NCI-H1694 treated with DMSO at 0.1 percent for 48 hours (cell line): ENCODE results near the gene ZNF148.

Experiments used
- DNase-seq: peaks from one replicate; lab custom pipeline; 2025; lab: John Stamatoyannopoulos, UW

Gene ZNF148

GRCh38 chr3:125189378-125190165, 185.6 kb downstream of the ZNF148 start:
- no peak for DNase-seq

DNA sequence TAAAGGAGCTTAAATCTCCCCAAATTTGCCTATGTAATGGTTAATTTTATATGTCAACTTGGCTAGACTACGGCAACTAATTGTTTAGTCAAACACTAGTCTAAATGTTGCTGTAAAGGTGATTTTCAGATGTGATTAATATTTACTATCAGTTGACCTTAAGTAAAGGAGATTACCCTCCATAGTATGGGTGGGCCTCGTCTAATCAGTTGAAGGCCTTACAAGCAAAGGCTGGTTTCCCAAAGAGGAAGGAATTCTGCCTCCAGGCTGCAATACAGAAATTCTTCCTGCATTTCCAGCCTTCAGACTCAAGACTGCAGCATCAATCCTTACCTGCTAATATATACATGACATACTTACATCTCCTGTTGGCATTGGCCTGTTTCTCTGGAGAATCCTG, 186.2 kb downstream of the ZNF148 start:
- DNase-seq = no peak

DNA sequence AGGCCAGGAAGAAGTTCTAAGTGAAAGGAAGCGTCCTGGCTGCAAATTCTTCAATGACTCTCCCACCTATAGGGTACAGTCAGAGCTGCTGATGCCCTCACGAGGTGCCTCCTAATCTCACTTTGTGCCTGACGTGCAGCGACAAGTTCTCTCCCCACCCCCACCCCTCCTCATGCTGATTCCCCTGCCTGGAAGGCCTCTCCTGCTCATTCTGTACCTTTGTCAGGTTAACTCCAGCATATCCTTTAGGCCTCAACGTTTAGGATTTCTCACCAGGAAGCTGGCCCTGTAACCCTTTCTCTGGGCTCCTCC, 187.6 kb downstream of the ZNF148 start:
- DNase-seq = no peak

DNA sequence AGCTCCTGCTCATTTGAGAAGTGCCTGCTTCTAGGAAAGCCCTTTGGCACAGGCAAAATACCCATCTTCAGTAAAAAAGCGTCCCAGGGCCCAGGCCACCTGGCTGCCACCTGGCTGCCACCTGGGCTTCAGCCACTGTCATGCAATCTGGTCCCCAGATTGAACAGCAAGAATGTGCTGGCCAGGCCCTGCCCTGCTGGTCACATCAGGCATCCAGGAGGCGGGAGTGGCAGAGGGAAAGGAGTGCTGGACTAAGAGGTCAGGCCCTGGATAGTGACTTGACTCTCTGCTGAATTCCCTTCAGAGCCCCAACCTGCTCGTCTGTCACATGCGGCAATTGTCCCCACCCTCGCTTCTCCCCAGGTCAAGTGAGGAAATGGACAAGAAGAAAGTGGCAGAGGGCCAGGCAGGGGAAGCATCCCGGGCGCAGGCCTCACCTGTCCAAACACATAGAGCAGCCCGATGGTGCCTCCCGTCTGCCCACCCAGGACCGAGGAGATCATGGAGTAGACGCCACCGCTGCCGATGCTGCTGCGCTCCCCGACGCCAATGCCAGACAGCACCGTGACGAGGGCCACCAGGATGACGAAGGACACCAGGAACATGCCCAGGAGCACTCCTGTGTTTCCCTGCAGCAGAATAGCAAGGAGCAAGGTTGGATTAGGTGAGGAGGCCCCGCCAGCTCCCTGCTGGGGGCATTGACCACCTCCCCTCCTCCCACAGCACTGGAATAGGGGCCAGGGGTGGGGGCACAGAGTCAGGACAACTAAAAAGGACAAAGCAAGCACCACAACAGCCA, 188.1 kb downstream of the ZNF148 start:
- no peak for DNase-seq

DNA sequence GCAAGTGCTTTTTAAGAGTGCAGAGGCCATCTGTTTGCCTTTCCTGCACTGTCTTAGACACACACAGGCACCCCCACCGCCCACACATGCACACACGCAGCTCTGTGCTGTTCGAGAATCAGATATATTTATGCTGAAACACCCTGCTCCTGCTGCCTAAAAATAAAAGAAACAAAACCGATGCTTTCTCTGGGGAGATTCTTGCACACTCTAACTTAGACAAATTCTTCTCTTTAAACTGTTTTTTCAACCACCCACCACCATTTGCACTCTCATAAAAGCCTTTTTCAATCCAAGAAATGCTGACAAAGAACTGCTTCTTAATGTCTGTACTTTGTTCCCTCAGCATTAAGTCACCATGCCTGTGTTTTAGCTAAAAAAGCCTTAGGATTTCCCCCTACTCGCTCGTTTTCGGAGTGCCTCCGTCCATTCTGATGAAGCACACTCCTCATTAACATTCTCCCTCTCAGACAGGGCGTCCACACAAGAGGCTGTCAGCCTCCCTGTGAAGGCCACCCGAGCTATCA, 188.8 kb downstream of the ZNF148 start:
- DNase-seq = no peak

- DNase-seq = no peak
These were observed 189.3 kb downstream of the ZNF148 start for GRCh38 chr3:125185805-125186204.

DNA sequence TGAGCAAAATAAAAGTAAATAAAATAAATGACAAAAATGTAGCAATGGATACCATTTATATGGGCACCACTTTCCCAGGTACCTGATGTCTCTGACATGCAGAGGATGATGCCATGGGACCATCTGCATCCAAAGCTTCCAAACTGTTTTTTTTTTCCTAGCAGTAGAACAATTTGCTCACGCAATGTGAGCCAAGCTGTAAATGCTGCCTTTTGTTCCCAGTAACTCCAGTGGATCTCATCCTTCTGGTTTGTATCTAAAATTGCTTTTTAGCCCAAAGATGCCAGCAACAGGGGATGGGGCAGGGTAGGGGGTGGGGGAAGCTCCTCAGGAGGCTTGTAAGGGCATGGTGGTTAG, 195.3 kb downstream of the ZNF148 start:
- no peak for DNase-seq

DNA sequence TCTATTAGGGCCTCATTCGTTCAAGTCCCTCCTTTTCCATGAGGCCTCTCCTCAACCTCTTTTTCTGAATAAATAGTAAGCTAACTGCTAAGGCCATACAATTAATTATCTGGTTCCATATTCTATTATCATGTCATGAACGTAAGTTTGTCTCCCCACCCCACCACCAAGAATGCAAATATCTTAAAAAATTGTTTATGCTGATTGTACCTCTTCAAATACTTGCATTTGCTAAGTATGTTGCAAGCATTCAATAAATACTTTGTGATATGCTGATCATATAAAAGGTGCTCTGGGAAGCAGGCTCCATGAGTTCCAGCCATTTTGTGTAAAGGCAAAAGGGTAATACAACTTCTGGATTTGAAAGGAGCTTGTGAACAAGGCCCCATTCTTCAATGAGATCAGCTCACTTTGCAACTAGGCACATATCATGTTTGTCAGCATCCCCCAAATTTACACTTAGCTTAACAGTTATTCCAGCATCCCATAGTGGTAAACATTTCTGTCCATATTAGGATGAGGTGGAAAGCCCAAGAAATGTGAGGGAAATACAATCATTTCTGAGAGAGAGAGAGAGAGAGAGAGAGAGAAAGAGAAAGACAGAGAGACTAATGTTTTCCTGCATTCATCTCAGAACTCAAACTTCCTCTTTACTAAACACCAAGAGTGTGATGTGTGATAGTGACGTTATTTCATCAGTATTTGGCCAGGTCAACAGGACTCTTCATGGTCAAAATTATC, 195.8 kb downstream of the ZNF148 start:
- no peak for DNase-seq

DNA sequence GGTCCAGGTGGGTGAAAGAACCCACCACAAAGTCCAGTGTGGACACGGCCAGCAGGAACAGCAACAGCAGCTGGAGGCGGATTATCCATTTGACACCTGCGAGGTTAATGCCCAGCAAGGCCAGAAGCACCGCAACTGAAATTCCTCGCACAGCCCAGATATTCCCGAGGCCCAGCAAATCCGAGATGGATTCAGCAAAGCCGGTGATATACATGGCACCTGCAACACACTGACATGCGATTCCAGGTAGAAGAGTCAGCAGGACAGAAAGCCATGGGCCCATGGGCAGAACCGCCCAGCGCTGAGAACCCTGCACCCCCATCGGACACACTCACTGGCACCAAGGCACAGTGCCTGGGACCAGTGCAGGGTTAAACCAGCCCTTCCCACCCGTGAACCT, 197.4 kb downstream of the ZNF148 start:
- DNase-seq = no peak
